OCI-LY3 (cell line): ENCODE results near the gene LDB2.

ENCODE experiments used
- H2AFZ ChIP-seq: fragments of 200-600, 300-600 bp; shearing (Covaris generic); 2 replicates; pipeline ENCODE4 v1.6.0; 2014; ENCODE audit warnings: antibody characterized with exemption, low read depth, low read length
- H3K27ac ChIP-seq: fragments of 200-600, 300-600 bp; sonication (generic); 2 replicates; pipeline ENCODE4 v1.5.1; 2014; ENCODE audit warnings: mild to moderate bottlenecking, low read length, moderate library complexity, mixed read lengths
- H3K27me3 ChIP-seq: fragments of 200-600, 300-600 bp; sonication (generic); 2 replicates; pipeline ENCODE4 v1.6.1; 2014; ENCODE audit warnings: low read depth, low read length, mixed read lengths
- H3K36me3 ChIP-seq: fragments of 200-600, 300-600 bp; sonication (generic); replicated peaks from 2 replicates; pipeline ENCODE3; 2014; ENCODE audit warnings: low read depth, low read length, mixed read lengths
- H3K4me1 ChIP-seq: fragments of 300-600, 200-600 bp; sonication (generic); 2 replicates; pipeline ENCODE4 v1.6.1; 2014; ENCODE audit warnings: low read length, mixed read lengths
- H3K4me2 ChIP-seq: fragments of 200-600, 300-600 bp; sonication (generic); 2 replicates; pipeline ENCODE4 v1.6.1; 2014; ENCODE audit warnings: low read length, mixed read lengths
- H3K4me3 ChIP-seq: fragments of 300-600, 200-600 bp; sonication (generic); 2 replicates; pipeline ENCODE4 v1.5.1; 2014; ENCODE audit warnings: antibody characterized with exemption, mild to moderate bottlenecking, low read length, moderate library complexity
- H3K79me2 ChIP-seq: fragments of 300-600, 200-600 bp; shearing (Covaris generic); 2 replicates; pipeline ENCODE4 v1.6.1; 2014; ENCODE audit warnings: mild to moderate bottlenecking, low read length, mixed read lengths
- H3K9ac ChIP-seq: fragments of 300-600, 200-600 bp; shearing (Covaris generic); 2 replicates; pipeline ENCODE4 v1.6.0; 2014; ENCODE audit warnings: mild to moderate bottlenecking, low read length, moderate library complexity
- H3K9me3 ChIP-seq: fragments of 200-600, 300-600 bp; shearing (Covaris generic); 2 replicates; pipeline ENCODE4 v1.6.1; 2014; ENCODE audit warnings: low read length, mixed read lengths; ENCODE audit not compliant: insufficient read depth
- H4K20me1 ChIP-seq: fragments of 200-600, 300-600 bp; sonication (generic); 2 replicates; pipeline ENCODE4 v1.6.1; 2016; ENCODE audit warnings: low read length, mixed read lengths; ENCODE audit not compliant: insufficient read depth
- CTCF ChIP-seq: fragments of 200-600, 300-600 bp; sonication (generic); IDR thresholded peaks from 2 replicates; pipeline ENCODE4 v1.5.1; 2014; ENCODE audit warnings: antibody characterized with exemption, low read length, low read depth
- EZH2phosphoT487 ChIP-seq: fragments of 200-600 bp; shearing (Covaris generic); IDR thresholded peaks from 2 replicates; pipeline ENCODE4 v1.6.1; 2018; ENCODE audit warnings: antibody characterized with exemption, mixed run types, low read depth

The LDB2 gene

GRCh38 chr4:16550531-16550930 is 347.9 kb downstream of the LDB2 start:
- Histone ChIP-seq H3K4me2 (no peak overlapping the region), H3K4me3 (no peak overlapping the region), H3K79me2 (no peaks in the 10 kb centered on the region), H2AFZ (no peak overlapping the region), H3K27ac (no peak overlapping the region), H3K9me3 (no peaks in the 10 kb centered on the region), H3K9ac (no peak overlapping the region), H3K27me3 (no peaks in the 10 kb centered on the region), H3K36me3 (no peaks in the 10 kb centered on the region), H3K4me1 (no peaks in the 10 kb centered on the region), H4K20me1 (no peaks in the 10 kb centered on the region)
- no peak for TF ChIP-seq EZH2phosphoT487
- no peak for TF ChIP-seq CTCF

GRCh38 chr4:16545656-16546055 is 352.8 kb downstream of the LDB2 start:
- Histone ChIP-seq H3K27me3 (peaks cover 3% of the 10 kb centered on the region; the same call in 1 of the 2 replicates), H4K20me1 (no peaks in the 10 kb centered on the region), H2AFZ (no peak overlapping the region), H3K4me2 (no peak overlapping the region), H3K4me1 (no peaks in the 10 kb centered on the region), H3K79me2 (no peaks in the 10 kb centered on the region), H3K9me3 (no peaks in the 10 kb centered on the region), H3K27ac (no peak overlapping the region), H3K4me3 (no peak overlapping the region), H3K36me3 (no peaks in the 10 kb centered on the region), H3K9ac (no peak overlapping the region)
- TF ChIP-seq CTCF = no peak
- no peak for TF ChIP-seq EZH2phosphoT487

GRCh38 chr4:16544869-16545268 is 353.6 kb downstream of the LDB2 start:
- Histone ChIP-seq H2AFZ (no peak overlapping the region), H3K27ac (no peak overlapping the region), H3K4me1 (no peaks in the 10 kb centered on the region), H3K9ac (no peak overlapping the region), H3K79me2 (no peaks in the 10 kb centered on the region), H3K27me3 (peaks cover 3% of the 10 kb centered on the region; the same call in 1 of the 2 replicates), H3K4me3 (no peak overlapping the region), H4K20me1 (no peaks in the 10 kb centered on the region), H3K4me2 (no peak overlapping the region), H3K36me3 (no peaks in the 10 kb centered on the region), H3K9me3 (no peaks in the 10 kb centered on the region)
- TF ChIP-seq EZH2phosphoT487 (no peak), CTCF (no peak)

- H2AFZ ChIP-seq = no peak overlapping the region
- H3K27me3 ChIP-seq = peaks cover 3% of the 10 kb centered on the region; the same call in 1 of the 2 replicates
- H3K27ac ChIP-seq = no peak overlapping the region
- H3K4me3 ChIP-seq = no peak overlapping the region
- TF ChIP-seq CTCF (no peak), EZH2phosphoT487 (no peak)
- H3K36me3 ChIP-seq = no peaks in the 10 kb centered on the region
- H3K4me1 ChIP-seq = no peaks in the 10 kb centered on the region
- no peaks in the 10 kb centered on the region for H3K79me2 ChIP-seq
- H4K20me1 ChIP-seq = no peaks in the 10 kb centered on the region
- H3K9ac ChIP-seq = no peak overlapping the region
- H3K4me2 ChIP-seq = no peak overlapping the region
- no peaks in the 10 kb centered on the region for H3K9me3 ChIP-seq
Observed at GRCh38 chr4:16544251-16544721, 354.2 kb downstream of the LDB2 start.
